WTC11 (cell line): ENCODE results near the gene TSPAN2. TPM values are rescaled to one million over a fixed set of nuclear protein-coding genes. Genes with fewer than 3 reads are reported as not detected.

ENCODE experiments used
- ATAC-seq: fragments of 200-7000 bp; cut with Tn5 transposase; 2 replicates; pipeline ENCODE4 v1.10.0; 2021; ENCODE audit warnings: mild to moderate bottlenecking, moderate library complexity
- CTCF ChIA-PET: fragments of 300-600 bp; sonication (Branson Sonifier 250); formaldehyde crosslinking; loops from one replicate; lab custom pipeline; 2021; ENCODE audit warnings: antibody characterized with exemption; lab: Charles Lee
- POLR2A ChIA-PET: fragments of 350-600 bp; sonication (Branson Sonifier 250); formaldehyde crosslinking; loops from one replicate; lab custom pipeline; 2021; ENCODE audit warnings: antibody characterized with exemption; lab: Charles Lee
- DNase-seq: peaks from one replicate; pipeline ENCODE4 v3.0.0; 2021; ENCODE audit warnings: low spot score
- H3K27ac Mint-ChIP-seq: 2 replicates; pipeline ENCODE4 v1.8.0; 2021; ENCODE audit warnings: mixed read lengths
- H3K27me3 Mint-ChIP-seq: 2 replicates; pipeline ENCODE4 v1.8.0; 2021; ENCODE audit warnings: low read depth, mild to moderate bottlenecking, moderate library complexity, mixed read lengths
- H3K36me3 Mint-ChIP-seq: 2 replicates; pipeline ENCODE4 v1.8.0; 2021; ENCODE audit warnings: mixed read lengths
- H3K4me1 Mint-ChIP-seq: 2 replicates; pipeline ENCODE4 v1.8.0; 2022; ENCODE audit warnings: mixed read lengths
- H3K4me3 Mint-ChIP-seq: 2 replicates; pipeline ENCODE4 v1.8.0; 2021; ENCODE audit warnings: mild to moderate bottlenecking, moderate library complexity, mixed read lengths
- H3K9me3 Mint-ChIP-seq: 2 replicates; pipeline ENCODE4 v1.8.0; 2021; ENCODE audit warnings: mixed read lengths
- CREM ChIP-seq: sonication (generic); formaldehyde crosslinking; IDR thresholded peaks from 2 replicates; pipeline ENCODE4 v1.8.1; 2022; ENCODE audit warnings: mild to moderate bottlenecking, missing genetic modification reagents, moderate library complexity
- ESRRA ChIP-seq: sonication (generic); formaldehyde crosslinking; IDR thresholded peaks from 2 replicates; pipeline ENCODE4 v1.8.1; 2022; ENCODE audit warnings: mild to moderate bottlenecking, missing genetic modification reagents, borderline replicate concordance
- ETV6 ChIP-seq: sonication (generic); formaldehyde crosslinking; IDR thresholded peaks from 2 replicates; pipeline ENCODE4 v1.8.1; 2022; ENCODE audit warnings: mild to moderate bottlenecking, missing genetic modification reagents
- KAT7 ChIP-seq: sonication (generic); formaldehyde crosslinking; IDR thresholded peaks from 2 replicates; pipeline ENCODE4 v1.8.1; 2023; ENCODE audit warnings: missing genetic modification reagents, mild to moderate bottlenecking, borderline replicate concordance
- NFYB ChIP-seq: sonication (generic); formaldehyde crosslinking; conservative IDR thresholded peaks from 2 replicates; pipeline ENCODE4 v1.8.0; 2022; ENCODE audit warnings: low read depth, missing genetic modification reagents
- PRRX2 ChIP-seq: fragments of 250-450 bp; sonication (Bioruptor Pico); IDR thresholded peaks from 2 replicates; pipeline ENCODE4 v1.8.0; 2021; ENCODE audit warnings: mild to moderate bottlenecking
- SOX15 ChIP-seq: fragments of 250-450 bp; sonication (Bioruptor Pico); IDR thresholded peaks from 2 replicates; pipeline ENCODE4 v1.9.0; 2021; ENCODE audit warnings: mild to moderate bottlenecking
- TCF7 ChIP-seq: sonication (generic); formaldehyde crosslinking; IDR thresholded peaks from 2 replicates; pipeline ENCODE4 v1.8.0; 2022; ENCODE audit warnings: mild to moderate bottlenecking, low read depth, missing genetic modification reagents, moderate library complexity
- ZNF121 ChIP-seq: sonication (generic); formaldehyde crosslinking; IDR thresholded peaks from 2 replicates; pipeline ENCODE4 v1.8.0; 2023; ENCODE audit warnings: missing genetic modification reagents
- ZNF416 ChIP-seq: fragments of 250-450 bp; sonication (Bioruptor Pico); IDR thresholded peaks from 2 replicates; pipeline ENCODE4 v1.9.0; 2021; ENCODE audit warnings: mild to moderate bottlenecking, inconsistent platforms
- ZNF425 ChIP-seq: fragments of 250-450 bp; sonication (Bioruptor Pico); conservative IDR thresholded peaks from 2 replicates; pipeline ENCODE4 v1.9.0; 2021; ENCODE audit warnings: mild to moderate bottlenecking
- ZNF532 ChIP-seq: fragments of 250-450 bp; sonication (Bioruptor Pico); IDR thresholded peaks from 2 replicates; pipeline ENCODE4 v1.9.0; 2021; ENCODE audit warnings: mild to moderate bottlenecking, borderline replicate concordance
- ZNF671 ChIP-seq: fragments of 250-450 bp; sonication (Bioruptor Pico); IDR thresholded peaks from 2 replicates; pipeline ENCODE4 v1.8.0; 2021; ENCODE audit warnings: mild to moderate bottlenecking
- total RNA-seq: library from RNA; stranded (reverse); gene quantifications from 3 replicates; pipeline ENCODE4 v1.2.3, GENCODE V29; 2021
- TF ChIP-seq, protein P1 (sequence below): fragments of 250-450 bp; sonication (Bioruptor Pico); IDR thresholded peaks from 2 replicates; pipeline ENCODE4 v2.1.2; 2022; ENCODE audit warnings: mild to moderate bottlenecking, moderate library complexity
- TF ChIP-seq, protein P2 (sequence below): fragments of 250-450 bp; sonication (Bioruptor Pico); IDR thresholded peaks from 2 replicates; pipeline ENCODE4 v1.9.0; 2021; ENCODE audit warnings: moderate library complexity, mild to moderate bottlenecking, inconsistent platforms, borderline replicate concordance

Gene TSPAN2
- total RNA-seq, 1 experiment from 2014 or later, result 12.0 TPM

DNA sequence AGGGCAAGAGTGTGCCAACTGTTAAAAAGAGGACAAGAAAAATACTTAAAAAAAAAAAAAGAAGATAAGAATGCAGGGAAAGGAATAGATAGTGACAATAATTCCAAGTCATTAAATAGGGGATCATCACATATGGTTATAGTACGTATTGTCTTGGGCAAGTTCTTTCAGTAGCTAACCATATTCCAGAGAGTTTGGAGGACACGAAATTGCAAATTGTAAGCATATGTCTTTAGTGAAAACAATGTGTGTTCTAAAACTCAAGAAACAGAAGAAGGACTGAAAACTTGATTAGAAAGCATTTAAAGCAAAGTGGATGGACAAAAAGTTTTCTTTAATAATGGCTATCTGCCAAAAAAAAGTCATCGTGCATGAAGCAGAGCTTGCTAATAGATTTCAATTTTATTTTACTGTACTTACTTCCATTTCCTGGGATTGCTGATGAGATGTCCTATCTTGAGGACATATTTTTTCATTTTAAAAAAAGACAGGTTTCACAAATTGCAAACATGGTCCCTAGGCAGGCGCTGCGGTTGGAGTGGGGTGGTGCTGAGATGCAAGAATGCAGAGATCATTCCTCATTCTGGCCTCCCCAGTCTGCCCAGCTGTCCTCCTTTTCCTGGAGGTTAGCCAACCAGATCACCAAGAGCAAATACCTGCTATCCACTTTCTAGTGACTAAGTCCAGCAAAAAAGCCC lies 11.9 kb downstream of the TSPAN2 start:
- DNase-seq (no peak), ATAC-seq (no peak)
- no peak for TF ChIP-seq KAT7 (CRISPR knock-in tag)
- Mint-ChIP-seq H3K4me3 (no peak overlapping the region), H3K9me3 (no peaks in the 10 kb centered on the region), H3K4me1 (no peaks in the 10 kb centered on the region), H3K27ac (no peak overlapping the region), H3K36me3 (no peaks in the 10 kb centered on the region), H3K27me3 (no peaks in the 10 kb centered on the region; the same call in none of the 2 replicates)
- ChIA-PET CTCF (interaction anchor here (1.0 to 2.0 kb wide), 2 partner anchors 21 to 25 kb away, joined by 3 to 11 read pairs; no protein-coding TSS in a partner anchor), POLR2A (no interaction called here)

GRCh38 chr1:115076384-115076915 lies 12.9 kb downstream of the TSPAN2 start:
- Mint-ChIP-seq H3K4me3 (no peak overlapping the region), H3K27ac (no peak overlapping the region), H3K9me3 (no peaks in the 10 kb centered on the region), H3K4me1 (no peaks in the 10 kb centered on the region), H3K36me3 (no peaks in the 10 kb centered on the region), H3K27me3 (no peaks in the 10 kb centered on the region; the same call in none of the 2 replicates)
- POLR2A ChIA-PET, result no interaction called here
- no peak for ATAC-seq
- TF ChIP-seq CREM (no peak), ZNF416 (CRISPR knock-in tag) (no peak), ETV6 (CRISPR knock-in tag) (no peak), ZNF121 (CRISPR knock-in tag) (no peak), ZNF671 (no peak), SOX15 (CRISPR knock-in tag) (no peak), PRRX2 (CRISPR knock-in tag) (no peak), ZNF532 (CRISPR knock-in tag) (no peak), TCF7 (no peak)
- TF ChIP-seq, protein P1, sequence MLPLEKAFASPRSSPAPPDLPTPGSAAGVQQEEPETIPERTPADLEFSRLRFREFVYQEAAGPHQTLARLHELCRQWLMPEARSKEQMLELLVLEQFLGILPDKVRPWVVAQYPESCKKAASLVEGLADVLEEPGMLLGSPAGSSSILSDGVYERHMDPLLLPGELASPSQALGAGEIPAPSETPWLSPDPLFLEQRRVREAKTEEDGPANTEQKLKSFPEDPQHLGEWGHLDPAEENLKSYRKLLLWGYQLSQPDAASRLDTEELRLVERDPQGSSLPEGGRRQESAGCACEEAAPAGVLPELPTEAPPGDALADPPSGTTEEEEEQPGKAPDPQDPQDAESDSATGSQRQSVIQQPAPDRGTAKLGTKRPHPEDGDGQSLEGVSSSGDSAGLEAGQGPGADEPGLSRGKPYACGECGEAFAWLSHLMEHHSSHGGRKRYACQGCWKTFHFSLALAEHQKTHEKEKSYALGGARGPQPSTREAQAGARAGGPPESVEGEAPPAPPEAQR (CRISPR knock-in tag), result no peak
- TF ChIP-seq, protein P2, sequence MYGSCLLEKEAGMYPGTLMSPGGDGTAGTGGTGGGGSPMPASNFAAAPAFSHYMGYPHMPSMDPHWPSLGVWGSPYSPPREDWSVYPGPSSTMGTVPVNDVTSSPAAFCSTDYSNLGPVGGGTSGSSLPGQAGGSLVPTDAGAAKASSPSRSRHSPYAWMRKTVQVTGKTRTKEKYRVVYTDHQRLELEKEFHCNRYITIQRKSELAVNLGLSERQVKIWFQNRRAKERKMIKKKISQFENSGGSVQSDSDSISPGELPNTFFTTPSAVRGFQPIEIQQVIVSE, result no peak
- CTCF ChIA-PET, result no interaction called here
- DNase-seq, result no peak

DNA sequence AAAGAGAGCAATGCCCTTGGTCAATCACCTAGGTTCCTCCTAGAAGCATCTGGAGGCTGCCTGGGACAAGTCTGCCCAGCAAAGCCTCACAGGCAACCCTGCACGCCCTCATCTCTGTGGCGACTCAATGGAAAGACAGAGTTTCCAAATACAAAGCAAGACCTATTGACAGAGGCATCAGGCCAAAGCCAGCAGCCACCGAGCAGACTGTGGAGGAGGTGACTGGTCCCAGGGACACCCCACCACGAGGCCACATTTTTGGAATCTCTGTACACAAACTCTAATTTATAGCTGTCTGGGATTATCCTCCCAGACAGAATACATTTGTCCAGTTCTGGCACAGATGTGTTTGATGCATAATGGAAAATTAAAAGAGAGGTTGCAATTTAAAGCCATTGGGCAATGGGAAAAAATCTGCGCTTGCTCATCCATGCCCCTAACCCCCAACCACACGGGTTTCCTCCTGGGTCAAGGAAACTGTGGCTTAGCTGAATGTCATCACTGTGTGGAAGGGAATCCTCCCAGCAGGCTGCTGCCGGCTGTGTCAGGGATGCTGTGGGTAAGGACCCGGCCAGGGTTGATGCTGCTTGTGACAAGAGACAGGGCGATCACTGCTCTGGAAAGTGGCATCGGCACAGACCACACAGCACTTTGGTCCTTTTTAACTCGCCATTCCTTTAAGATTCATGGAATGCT lies 14.3 kb downstream of the TSPAN2 start:
- POLR2A ChIA-PET, result no interaction called here
- Mint-ChIP-seq H3K27me3 (no peaks in the 10 kb centered on the region; the same call in none of the 2 replicates), H3K4me1 (0 out of 2 replicates have a peak, but pooled peaks cover 3% of the 10 kb centered on the region), H3K9me3 (no peaks in the 10 kb centered on the region), H3K36me3 (no peaks in the 10 kb centered on the region), H3K27ac (no peak overlapping the region), H3K4me3 (no peak overlapping the region)
- DNase-seq (no peak), ATAC-seq (no peak)
- TF ChIP-seq ESRRA (CRISPR knock-in tag) (no peak), NFYB (CRISPR knock-in tag) (no peak), ZNF425 (no peak)
- CTCF ChIA-PET, result interaction anchor here (0.7 kb wide), 1 partner anchor 352 kb away, joined by 3 read pairs; no protein-coding TSS in a partner anchor
